Brain microvascular endothelial cell (primary cell): ENCODE measurements around the gene SATB1.

Source experiments
- DNase-seq: peaks from one replicate; pipeline ENCODE4 v3.0.0-alpha.2; 2020
- H3K27ac ChIP-seq: fragments of 250-450 bp; sonication (Bioruptor Pico); 2 replicates; pipeline ENCODE4 v1.5.1; 2020; ENCODE audit warnings: mild to moderate bottlenecking, moderate library complexity
- H3K27me3 ChIP-seq: fragments of 250-450 bp; sonication (Bioruptor Pico); replicated peaks from 2 replicates; pipeline ENCODE4 v1.5.1; 2020; ENCODE audit warnings: mild to moderate bottlenecking
- H3K36me3 ChIP-seq: fragments of 250-450 bp; sonication (Bioruptor Pico); replicated peaks from 2 replicates; pipeline ENCODE4 v1.5.1; 2020; ENCODE audit warnings: mild to moderate bottlenecking
- H3K4me3 ChIP-seq: 2 replicates; pipeline ENCODE4 v1.5.1; 2011; ENCODE audit warnings: low read depth, mild to moderate bottlenecking, control low read depth, low read length, moderate library complexity
- CTCF ChIP-seq: IDR thresholded peaks from 2 replicates; pipeline ENCODE4 v1.5.1; 2011; ENCODE audit warnings: low read depth, mild to moderate bottlenecking, moderate library complexity, low read length, control low read depth, inconsistent platforms; ENCODE audit errors: missing control alignments
- in situ Hi-C: cut with HindIII; loops from 2 replicates; pipeline ENCODE4 v1.10.0; 2017; ENCODE audit warnings: low sequenced_read_pairs, low pct_ligation_motif_present

The SATB1 gene

GRCh38 chr3:18442756-18443664, 17.9 kb upstream of the SATB1 start:
- TF ChIP-seq CTCF: no peak
- Histone ChIP-seq H3K27me3 (peaks cover 23% of the 10 kb centered on the region), H3K27ac (no peak overlapping the region), H3K36me3 (no peaks in the 10 kb centered on the region), H3K4me3 (peak overlapping the region; percentile 55)
- in situ Hi-C loops: no loop called here
- DNase-seq: no peak

DNA sequence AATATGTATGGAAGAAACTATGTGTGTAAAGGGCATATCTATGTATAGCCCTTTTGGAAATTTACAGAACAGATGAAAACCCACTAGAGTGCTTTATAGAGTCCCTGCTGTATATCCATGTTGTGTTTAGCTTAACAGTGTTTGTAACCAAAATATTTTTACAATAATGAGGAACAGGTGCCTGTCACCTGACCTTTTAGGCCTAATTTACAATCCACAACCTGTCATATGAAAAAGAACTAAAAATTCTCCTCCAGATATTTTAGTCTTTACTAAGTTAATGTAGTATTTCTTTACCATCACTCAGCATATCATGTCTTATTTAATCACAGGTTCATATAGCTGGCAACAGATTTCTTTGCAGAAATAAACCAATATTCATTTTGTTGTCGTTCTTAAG, 16.4 kb upstream of the SATB1 start:
- no peak for DNase-seq
- Histone ChIP-seq H3K4me3 (no peak overlapping the region), H3K27ac (no peak overlapping the region)

DNA sequence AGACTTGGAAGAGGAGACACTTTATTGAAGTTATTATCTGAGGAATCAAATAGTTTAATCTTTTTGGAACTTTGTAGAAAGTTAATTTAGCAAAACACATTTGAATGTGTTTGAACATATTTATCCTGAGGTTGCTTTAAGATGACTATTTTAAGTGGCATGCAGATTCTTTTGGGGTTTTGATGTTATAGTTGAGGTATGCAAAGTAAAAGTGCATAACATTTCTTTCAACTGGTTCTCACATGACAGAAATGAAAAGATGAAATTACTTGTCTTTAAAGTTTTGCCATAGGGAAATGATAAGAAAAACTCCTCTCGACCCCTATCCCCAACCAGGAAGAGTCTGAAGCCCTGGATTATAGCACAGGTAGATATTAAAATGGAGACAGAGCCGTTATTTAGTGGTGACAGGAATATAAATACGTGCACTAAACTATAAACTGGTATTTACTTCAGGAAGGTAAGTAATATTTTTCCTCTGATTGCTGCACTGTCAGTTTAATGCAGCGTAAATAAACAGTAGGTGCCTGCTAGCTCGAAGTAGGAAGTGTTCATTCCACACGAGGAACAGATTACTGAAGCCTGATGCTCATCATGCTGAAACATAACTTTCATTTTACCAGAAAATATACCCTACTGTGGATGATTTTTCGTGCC, 15.1 kb upstream of the SATB1 start:
- in situ Hi-C loops: no loop called here
- Histone ChIP-seq H3K4me3 (no peak overlapping the region), H3K27ac (no peak overlapping the region), H3K36me3 (no peaks in the 10 kb centered on the region), H3K27me3 (peaks cover 12% of the 10 kb centered on the region)
- DNase-seq: no peak
- TF ChIP-seq CTCF: no peak

More for the DNA sequence above, 16.4 kb upstream of the SATB1 start:
- Histone ChIP-seq H3K36me3 (no peaks in the 10 kb centered on the region), H3K27me3 (peaks cover 21% of the 10 kb centered on the region)
- TF ChIP-seq CTCF: no peak
- in situ Hi-C loops: no loop called here

- TF ChIP-seq CTCF: no peak
- H3K27ac ChIP-seq: no peak overlapping the region
- H3K4me3 ChIP-seq: no peak overlapping the region
- no peak for DNase-seq
- H3K36me3 ChIP-seq: no peaks in the 10 kb centered on the region
- in situ Hi-C loops: no loop called here
- H3K27me3 ChIP-seq: peaks cover 11% of the 10 kb centered on the region
Observed at GRCh38 chr3:18439281-18439680, 14.1 kb upstream of the SATB1 start.

DNA sequence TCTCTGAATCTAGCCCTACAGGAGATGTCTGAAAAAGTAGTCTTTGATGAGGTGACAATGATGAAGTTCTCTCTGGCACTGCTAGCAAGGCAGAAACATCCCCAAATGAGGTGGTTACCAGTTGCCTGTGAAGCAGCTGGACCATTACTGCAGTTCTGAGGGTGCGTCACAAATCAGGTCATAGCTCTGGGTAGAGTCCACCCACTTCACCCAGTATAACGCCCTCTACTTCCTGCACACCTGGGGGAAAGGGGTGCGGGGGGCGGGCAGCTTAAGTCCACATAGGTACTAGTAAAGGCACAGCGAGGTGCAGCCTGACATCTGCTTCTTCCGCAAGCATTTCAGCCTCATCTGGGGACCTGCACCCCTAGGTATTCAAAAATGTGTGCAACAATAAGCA, 13.4 kb upstream of the SATB1 start:
- DNase-seq: no peak
- no peak for TF ChIP-seq CTCF
- peaks cover 4% of the 10 kb centered on the region for H3K27me3 ChIP-seq
- no peak overlapping the region for H3K4me3 ChIP-seq
- no peak overlapping the region for H3K27ac ChIP-seq
- H3K36me3 ChIP-seq: no peaks in the 10 kb centered on the region
- in situ Hi-C loops: no loop called here

- no peak for DNase-seq
- in situ Hi-C loops: no loop called here
- H3K27ac ChIP-seq: no peak overlapping the region
- H3K36me3 ChIP-seq: no peaks in the 10 kb centered on the region
- no peak overlapping the region for H3K4me3 ChIP-seq
- TF ChIP-seq CTCF: no peak
- no peaks in the 10 kb centered on the region for H3K27me3 ChIP-seq
Observed at GRCh38 chr3:18436213-18436612, 11.1 kb upstream of the SATB1 start.
